DOHH2 (cell line): Measurements from ENCODE around the gene TMPRSS4.

Experiments
- EZH2phosphoT487 ChIP-seq: fragments of 200-600 bp; sonication (generic); IDR thresholded peaks from 2 replicates; pipeline ENCODE4 v1.6.1; 2017; ENCODE audit warnings: borderline replicate concordance, mild to moderate bottlenecking, antibody characterized with exemption, low read length, moderate library complexity, mixed read lengths
- TF ChIP-seq, protein P1 (sequence below): fragments of 200-600 bp; sonication (generic); IDR thresholded peaks from one replicate; pipeline ENCODE4 v1.5.1; 2014; ENCODE audit warnings: antibody characterized with exemption, mild to moderate bottlenecking, low read depth, low read length; ENCODE audit not compliant: poor library complexity, severe bottlenecking

GRCh38 chr11:118095967-118096367, 19.1 kb downstream of the TMPRSS4 start:
- TF ChIP-seq, protein P1, sequence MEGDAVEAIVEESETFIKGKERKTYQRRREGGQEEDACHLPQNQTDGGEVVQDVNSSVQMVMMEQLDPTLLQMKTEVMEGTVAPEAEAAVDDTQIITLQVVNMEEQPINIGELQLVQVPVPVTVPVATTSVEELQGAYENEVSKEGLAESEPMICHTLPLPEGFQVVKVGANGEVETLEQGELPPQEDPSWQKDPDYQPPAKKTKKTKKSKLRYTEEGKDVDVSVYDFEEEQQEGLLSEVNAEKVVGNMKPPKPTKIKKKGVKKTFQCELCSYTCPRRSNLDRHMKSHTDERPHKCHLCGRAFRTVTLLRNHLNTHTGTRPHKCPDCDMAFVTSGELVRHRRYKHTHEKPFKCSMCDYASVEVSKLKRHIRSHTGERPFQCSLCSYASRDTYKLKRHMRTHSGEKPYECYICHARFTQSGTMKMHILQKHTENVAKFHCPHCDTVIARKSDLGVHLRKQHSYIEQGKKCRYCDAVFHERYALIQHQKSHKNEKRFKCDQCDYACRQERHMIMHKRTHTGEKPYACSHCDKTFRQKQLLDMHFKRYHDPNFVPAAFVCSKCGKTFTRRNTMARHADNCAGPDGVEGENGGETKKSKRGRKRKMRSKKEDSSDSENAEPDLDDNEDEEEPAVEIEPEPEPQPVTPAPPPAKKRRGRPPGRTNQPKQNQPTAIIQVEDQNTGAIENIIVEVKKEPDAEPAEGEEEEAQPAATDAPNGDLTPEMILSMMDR = no peak
- TF ChIP-seq EZH2phosphoT487 = no peak
